Spleen (tissue), 11 donors: ENCODE measurements around the gene CNN2. TPM values are rescaled to one million over a fixed set of nuclear protein-coding genes. Genes with fewer than 3 reads are reported as not detected.

Experiments
- DNase-seq: peaks from one replicate; pipeline ENCODE4 v3.0.0-alpha.2; 2020
- H3K27ac ChIP-seq, 8 donors: fragments of 200-600 bp; sonication (generic) in 7 of 8; 1 replicate in 4 of 8; 2 replicates in 4 of 8; pipeline versions ENCODE4 v1.5.0 to v1.8.0; 2016 to 2021; ENCODE audit warnings: inconsistent platforms in 4 of 8, mild to moderate bottlenecking in 4 of 8, moderate library complexity in 1 of 8
- H3K27me3 ChIP-seq, 7 donors: fragments of 200-600 bp; sonication (generic) in 6 of 7; replicated peaks in 1 of 7; 1 replicate in 4 of 7; 2 replicates in 3 of 7; pipeline versions ENCODE4 v1.5.0 to v1.8.0; 2016 to 2021; ENCODE audit warnings: inconsistent platforms in 3 of 7, mild to moderate bottlenecking in 1 of 7
- H3K36me3 ChIP-seq, 6 donors: fragments of 200-600 bp; sonication (generic) in 5 of 6; 1 replicate in 4 of 6; 2 replicates in 2 of 6; pipeline versions ENCODE4 v1.5.0 to v1.8.0; 2016 to 2021; ENCODE audit warnings: inconsistent platforms in 2 of 6
- H3K4me1 ChIP-seq, 6 donors: fragments of 200-600 bp; sonication (generic) in 5 of 6; 1 replicate in 3 of 6; 2 replicates in 3 of 6; pipeline versions ENCODE4 v1.5.0 to v1.8.0; 2016 to 2021; ENCODE audit warnings: inconsistent platforms in 3 of 6
- H3K4me3 ChIP-seq, 8 donors: fragments of 200-600 bp; sonication (generic) in 7 of 8; 1 replicate in 4 of 8; 2 replicates in 4 of 8; pipeline versions ENCODE4 v1.5.0 to v1.8.0; 2016 to 2021; ENCODE audit warnings: inconsistent platforms in 4 of 8, mild to moderate bottlenecking in 4 of 8, moderate library complexity in 2 of 8
- H3K9me3 ChIP-seq, 8 donors: fragments of 200-600 bp; sonication (generic) in 7 of 8; 1 replicate in 4 of 8; 2 replicates in 4 of 8; pipeline versions ENCODE4 v1.5.0 to v1.8.0; 2016 to 2021; ENCODE audit warnings: inconsistent platforms in 4 of 8
- POLR2A ChIP-seq, 3 donors: fragments of 450-650 bp; IDR thresholded peaks; one replicate each; pipeline ENCODE4 v1.5.1; 2017; ENCODE audit warnings: antibody characterized with exemption in 3 of 3, mild to moderate bottlenecking in 1 of 3
- POLR2AphosphoS5 ChIP-seq, 3 donors: sonication (generic); formaldehyde crosslinking; IDR thresholded peaks; one replicate each; pipeline ENCODE4 v1.5.1; 2017; ENCODE audit warnings: antibody characterized with exemption in 3 of 3
- WGBS, 5 donors: extraction: QIAGEN DNeasy Blood & Tissue Kit in 3 of 5; methylation state at CpG; one replicate each; pipeline versions ENCODE4 v1.1.5 to v1.1.7; 2013 to 2018; 5-methylcytosine and 5-hydroxymethylcytosine counted together
- intact Hi-C: fragments of 100-400 bp; cut with DNase I; formaldehyde crosslinking; loops from one replicate; pipeline ENCODE4 v1.15.0; 2023; ENCODE audit warnings: low total_unique reads
- polyA plus RNA-seq, 3 donors: library from polyadenylated mRNA; stranded (reverse); fragments of 200-250 nt; gene quantifications; one replicate each; pipeline ENCODE4 v1.2.1, GENCODE V29; 2013
- total RNA-seq, 7 donors: library from RNA; depleted of rRNA in 3 of 7; stranded (reverse); fragments of >200 nt in 3 of 7; fragmentation: NEBNext Ultra II Directional in 4 of 7; extraction: Animal tissue kit (Norgen Biotek cat#: 25700) in 4 of 7; gene quantifications; one replicate each; pipeline versions ENCODE4 v1.1.0 to v1.2.1, GENCODE V29; 2016 to 2021
- TF ChIP-seq, protein P1 (sequence below), 11 experiments: fragments of 200-600 bp in 7 of 11; fragments of 450-650 bp in 4 of 11; sonication (generic) in 4 of 11; IDR thresholded peaks in 8 of 11; conservative IDR thresholded peaks in 3 of 11; 1 replicate in 7 of 11; 2 replicates in 4 of 11; pipeline versions ENCODE4 v1.4.0 to v1.8.0; 2016 to 2021; ENCODE audit warnings: antibody characterized with exemption in 11 of 11, inconsistent platforms in 4 of 11, mild to moderate bottlenecking in 1 of 11
- donor health status: healthy with polysubstance abuse.
- donor health status: DM: no; HTN: no; CAD: no; lungs with moderate emphysema.
- donor health status: DM: no; HTN: no; CAD: no.
- donor health status: Bipolar disorder and iron deficiency.
- donor health status: healthy.
- donor health status: DM: no; HTN: no; CAD: no.
- donor health status: DM: yes; HTN: yes; CAD: no.

CNN2 gene
- total and polyA plus RNA-seq, 10 donors: 102 to 296 (median 188) TPM

GRCh38 chr19:1002600-1002999, 23.8 kb upstream of the CNN2 start:
- WGBS, 5 donors: 69 to 88% (median 82%) methylated on average over 4 of the region's 4 CpGs
- H3K4me1 ChIP-seq: peaks cover 10 to 22% (median 20%) of the 10 kb centered on the region in 6 donors
- no peaks in the 10 kb centered on the region for H3K9me3 ChIP-seq
- DNase-seq: no peak
- TF ChIP-seq, protein P1, sequence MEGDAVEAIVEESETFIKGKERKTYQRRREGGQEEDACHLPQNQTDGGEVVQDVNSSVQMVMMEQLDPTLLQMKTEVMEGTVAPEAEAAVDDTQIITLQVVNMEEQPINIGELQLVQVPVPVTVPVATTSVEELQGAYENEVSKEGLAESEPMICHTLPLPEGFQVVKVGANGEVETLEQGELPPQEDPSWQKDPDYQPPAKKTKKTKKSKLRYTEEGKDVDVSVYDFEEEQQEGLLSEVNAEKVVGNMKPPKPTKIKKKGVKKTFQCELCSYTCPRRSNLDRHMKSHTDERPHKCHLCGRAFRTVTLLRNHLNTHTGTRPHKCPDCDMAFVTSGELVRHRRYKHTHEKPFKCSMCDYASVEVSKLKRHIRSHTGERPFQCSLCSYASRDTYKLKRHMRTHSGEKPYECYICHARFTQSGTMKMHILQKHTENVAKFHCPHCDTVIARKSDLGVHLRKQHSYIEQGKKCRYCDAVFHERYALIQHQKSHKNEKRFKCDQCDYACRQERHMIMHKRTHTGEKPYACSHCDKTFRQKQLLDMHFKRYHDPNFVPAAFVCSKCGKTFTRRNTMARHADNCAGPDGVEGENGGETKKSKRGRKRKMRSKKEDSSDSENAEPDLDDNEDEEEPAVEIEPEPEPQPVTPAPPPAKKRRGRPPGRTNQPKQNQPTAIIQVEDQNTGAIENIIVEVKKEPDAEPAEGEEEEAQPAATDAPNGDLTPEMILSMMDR (IDR thresholded peaks at IDR 0.05 in 8 of 11, conservative IDR thresholded peaks at IDR 0.05 in 3 of 11): no peak
- TF ChIP-seq POLR2A (IDR thresholded peaks at IDR 0.05): no peak
- no peak for TF ChIP-seq POLR2AphosphoS5 (IDR thresholded peaks at IDR 0.05)
- peaks cover 0 to 7% (median 0%) of the 10 kb centered on the region in 6 donors for H3K36me3 ChIP-seq
- no peak overlapping the region for H3K27ac ChIP-seq
- peaks cover 0 to 72% (median 47%) of the 10 kb centered on the region in 7 donors for H3K27me3 ChIP-seq
- intact Hi-C loops: no loop called here
- no peak overlapping the region for H3K4me3 ChIP-seq

DNA sequence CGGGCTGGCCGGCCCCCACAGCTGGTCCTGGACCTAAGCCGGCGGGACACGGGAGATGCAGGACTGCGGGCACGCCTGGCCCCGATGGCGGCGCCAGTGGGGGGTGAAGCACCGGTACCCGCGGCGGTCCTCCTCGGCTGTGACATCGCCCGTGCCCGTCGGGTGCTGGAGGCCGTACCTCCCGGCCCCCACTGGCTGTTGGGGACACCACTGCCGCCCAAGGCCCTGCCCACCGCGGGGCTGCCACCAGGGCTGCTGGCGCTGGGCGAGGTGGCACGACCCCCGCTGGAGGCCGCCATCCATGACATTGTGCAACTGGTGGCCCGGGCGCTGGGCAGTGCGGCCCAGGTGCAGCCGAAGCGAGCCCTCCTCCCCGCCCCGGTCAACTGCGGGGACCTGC, 23.1 kb upstream of the CNN2 start:
- no peak for TF ChIP-seq POLR2A (IDR thresholded peaks at IDR 0.05)
- TF ChIP-seq POLR2AphosphoS5 (IDR thresholded peaks at IDR 0.05): peak in 2 of 3 donors; percentile 4 to 30
- H3K4me3 ChIP-seq: no peak overlapping the region
- peaks cover 0 to 14% (median 2%) of the 10 kb centered on the region in 6 donors for H3K36me3 ChIP-seq
- H3K27me3 ChIP-seq: peaks cover 0 to 65% (median 40%) of the 10 kb centered on the region in 7 donors
- H3K9me3 ChIP-seq: no peaks in the 10 kb centered on the region
- no peak overlapping the region for H3K27ac ChIP-seq
- H3K4me1 ChIP-seq: peaks cover 10 to 22% (median 20%) of the 10 kb centered on the region in 6 donors
- intact Hi-C loops: no loop called here
- DNase-seq: no peak
- 83 to 93% (median 84%) methylated on average over 9 to 37 of the region's 37 CpGs for WGBS, 5 donors

- peaks cover 0 to 55% (median 31%) of the 10 kb centered on the region in 7 donors for H3K27me3 ChIP-seq
- H3K9me3 ChIP-seq: no peaks in the 10 kb centered on the region
- DNase-seq: no peak
- TF ChIP-seq, protein P1 (IDR thresholded peaks at IDR 0.05 in 8 of 11, conservative IDR thresholded peaks at IDR 0.05 in 3 of 11): no peak
- no peak for TF ChIP-seq POLR2AphosphoS5 (IDR thresholded peaks at IDR 0.05)
- no peak for TF ChIP-seq POLR2A (IDR thresholded peaks at IDR 0.05)
- 71 to 74% (median 73%) methylated on average over 26 to 32 of the region's 32 CpGs for WGBS, 5 donors
- peaks cover 10 to 30% (median 20%) of the 10 kb centered on the region in 6 donors for H3K4me1 ChIP-seq
- no peak overlapping the region for H3K4me3 ChIP-seq
- H3K36me3 ChIP-seq: peaks cover 0 to 24% (median 10%) of the 10 kb centered on the region in 6 donors
- intact Hi-C loops: no loop called here
- no peak overlapping the region for H3K27ac ChIP-seq
Measured at GRCh38 chr19:1004204-1004802, 22.1 kb upstream of the CNN2 start.

- peak; percentile 48 to 75 (median 64) for TF ChIP-seq POLR2AphosphoS5 (IDR thresholded peaks at IDR 0.05)
- no peak for TF ChIP-seq POLR2A (IDR thresholded peaks at IDR 0.05)
- TF ChIP-seq, protein P1 (IDR thresholded peaks at IDR 0.05 in 8 of 11, conservative IDR thresholded peaks at IDR 0.05 in 3 of 11): no peak
- Histone ChIP-seq H3K27ac (no peak overlapping the region), H3K4me3 (no peak overlapping the region), H3K4me1 (peaks cover 10 to 34% (median 18%) of the 10 kb centered on the region in 6 donors), H3K36me3 (peaks cover 0 to 32% (median 18%) of the 10 kb centered on the region in 6 donors), H3K9me3 (no peaks in the 10 kb centered on the region), H3K27me3 (peaks cover 0 to 47% (median 24%) of the 10 kb centered on the region in 7 donors)
- intact Hi-C loops: no loop called here
- DNase-seq: no peak
- 86 to 93% (median 90%) methylated on average over 33 to 70 of the region's 70 CpGs for WGBS, 5 donors
Measured at GRCh38 chr19:1004803-1005664, 21.4 kb upstream of the CNN2 start.
